Natural killer cell (primary cell): ENCODE results near the gene RNF145. TPM values are rescaled to one million over a fixed set of nuclear protein-coding genes. Genes with fewer than 3 reads are reported as not detected.
"Not testable (repeated sequence)": the region's sequence is repeated elsewhere in the genome, so short reads cannot be mapped to it uniquely, and the experiment has no call there.

ENCODE experiments used
- ATAC-seq, 3 donors: fragments of 150-1000 bp in 2 of 3; fragments of 200-7000 bp in 1 of 3; cut with Tn5 transposase; 1 replicate in 1 of 3; 2 replicates in 2 of 3; pipeline ENCODE4 v1.10.0; 2021; ENCODE audit warnings: mild to moderate bottlenecking in 2 of 3, moderate library complexity in 2 of 3
- DNase-seq, 2 donors: peaks; one replicate each; pipeline versions ENCODE4 v3.0.0 to v3.0.0-alpha.2; 2013 to 2021; ENCODE audit warnings: mixed read lengths in 1 of 2
- H3K27ac ChIP-seq: one replicate; pipeline ENCODE4 v1.5.1; 2013; ENCODE audit warnings: mild to moderate bottlenecking, low read length
- H3K27me3 ChIP-seq: one replicate; pipeline ENCODE4 v1.6.1; 2013; ENCODE audit warnings: low read length; ENCODE audit not compliant: control insufficient read depth, insufficient read depth
- H3K36me3 ChIP-seq: one replicate; pipeline ENCODE4 v1.6.1; 2013; ENCODE audit warnings: low read length; ENCODE audit not compliant: control insufficient read depth, insufficient read depth
- H3K4me1 ChIP-seq: one replicate; pipeline ENCODE4 v1.6.1; 2013; ENCODE audit warnings: low read length; ENCODE audit not compliant: control insufficient read depth, insufficient read depth
- H3K4me3 ChIP-seq: one replicate; pipeline ENCODE4 v1.5.1; 2013; ENCODE audit warnings: low read length
- H3K9me3 ChIP-seq: one replicate; pipeline ENCODE4 v1.6.1; 2013; ENCODE audit warnings: low read length; ENCODE audit not compliant: control insufficient read depth, insufficient read depth
- H3K27ac Mint-ChIP-seq, 2 donors: one replicate each; pipeline ENCODE4 v1.8.0; 2022; ENCODE audit warnings: mild to moderate bottlenecking in 2 of 2, mixed read lengths in 2 of 2, moderate library complexity in 1 of 2
- H3K27me3 Mint-ChIP-seq, 2 donors: one replicate each; pipeline ENCODE4 v1.8.0; 2022; ENCODE audit warnings: low read depth in 2 of 2, mixed read lengths in 2 of 2
- H3K36me3 Mint-ChIP-seq: one replicate; pipeline ENCODE4 v1.8.0; 2022; ENCODE audit warnings: mixed read lengths
- H3K4me1 Mint-ChIP-seq, 2 donors: one replicate each; pipeline ENCODE4 v1.8.0; 2022; ENCODE audit warnings: mixed read lengths in 2 of 2
- H3K4me3 Mint-ChIP-seq: one replicate; pipeline ENCODE4 v1.8.0; 2022; ENCODE audit warnings: mild to moderate bottlenecking, moderate library complexity, mixed read lengths
- H3K9me3 Mint-ChIP-seq, 2 donors: one replicate each; pipeline ENCODE4 v1.8.0; 2022; ENCODE audit warnings: mixed read lengths in 2 of 2
- CTCF ChIP-seq: fragments of 200-600 bp; IDR thresholded peaks from one replicate; pipeline ENCODE4 v1.8.0; 2022; ENCODE audit warnings: antibody characterized with exemption
- WGBS: methylation state at CpG from one replicate; pipeline ENCODE4 v1.1.7; 2013; ENCODE audit warnings: missing lambda C conversion rate; ENCODE audit not compliant: insufficient coverage; 5-methylcytosine and 5-hydroxymethylcytosine counted together
- intact Hi-C: fragments of 100-400 bp; cut with micrococcal nuclease; formaldehyde crosslinking; loops from one replicate; pipeline ENCODE4 v1.14.2; 2022
- total RNA-seq, 4 donors: library from RNA; stranded (reverse); fragments of 120-200 nt in 1 of 4; gene quantifications; one replicate each; pipeline versions ENCODE4 v1.2.3 to v1.2.4, GENCODE V29; 2013 to 2022

Gene RNF145
- total RNA-seq, 3 donors from 2014 or later (not counting 1 experiment from before 2014, with no cell fraction given) = 29.8 to 40.4 (median 38.4) TPM

- no peak overlapping the region for H3K27ac ChIP-seq
- no peaks in the 10 kb centered on the region for H3K9me3 Mint-ChIP-seq
- no peak overlapping the region for H3K4me3 Mint-ChIP-seq
- no peaks in the 10 kb centered on the region for H3K27me3 ChIP-seq
- no peaks in the 10 kb centered on the region for H3K27me3 Mint-ChIP-seq
- H3K4me1 Mint-ChIP-seq = peaks cover 4 to 5% of the 10 kb centered on the region in 2 donors
- no peak for TF ChIP-seq CTCF
- no peak for ATAC-seq
- H3K9me3 ChIP-seq = no peaks in the 10 kb centered on the region
- H3K36me3 ChIP-seq = peaks cover 54% of the 10 kb centered on the region
- H3K27ac Mint-ChIP-seq = peak overlapping the region in 1 of 2 donors; percentile 28
- peaks cover 8% of the 10 kb centered on the region for H3K36me3 Mint-ChIP-seq
- H3K4me1 ChIP-seq = no peaks in the 10 kb centered on the region
- WGBS = 100% methylated on average over 2 of the region's 2 CpGs
- intact Hi-C loops = no loop called here
- H3K4me3 ChIP-seq = no peak overlapping the region
- no peak for DNase-seq
These were observed 45.7 kb downstream of the RNF145 start for GRCh38 chr5:159163701-159164046.

- WGBS = 92% methylated on average over 1 of the region's 1 CpG
- intact Hi-C loops = no loop called here
- H3K4me3 Mint-ChIP-seq = no peak overlapping the region
These were observed 46.2 kb downstream of the RNF145 start for GRCh38 chr5:159163027-159163700.

GRCh38 chr5:159161361-159162214 is 47.8 kb downstream of the RNF145 start:
- Mint-ChIP-seq H3K27ac (no peak overlapping the region), H3K36me3 (peaks cover 16% of the 10 kb centered on the region), H3K4me1 (peaks cover 8 to 9% of the 10 kb centered on the region in 2 donors), H3K4me3 (no peak overlapping the region), H3K27me3 (no peaks in the 10 kb centered on the region), H3K9me3 (no peaks in the 10 kb centered on the region)
- no peaks in the 10 kb centered on the region for H3K27me3 ChIP-seq
- H3K36me3 ChIP-seq = peaks cover 46% of the 10 kb centered on the region
- ATAC-seq (no peak), DNase-seq (no peak)
- no peaks in the 10 kb centered on the region for H3K4me1 ChIP-seq
- 94% methylated on average over 5 of the region's 9 CpGs for WGBS
- H3K4me3 ChIP-seq = no peak overlapping the region
- H3K9me3 ChIP-seq = no peaks in the 10 kb centered on the region
- no peak for TF ChIP-seq CTCF
- intact Hi-C loops = no loop called here
- H3K27ac ChIP-seq = no peak overlapping the region

More at GRCh38 chr5:159163027-159163700, 46.2 kb downstream of the RNF145 start:
- DNase-seq (no peak), ATAC-seq (no peak)
- H3K4me1 Mint-ChIP-seq = peaks cover 4 to 5% of the 10 kb centered on the region in 2 donors
- Histone ChIP-seq H3K4me3 (no peak overlapping the region), H3K9me3 (no peaks in the 10 kb centered on the region), H3K27me3 (no peaks in the 10 kb centered on the region), H3K27ac (no peak overlapping the region), H3K4me1 (no peaks in the 10 kb centered on the region), H3K36me3 (peaks cover 55% of the 10 kb centered on the region)
- H3K27ac Mint-ChIP-seq = peak overlapping the region in 1 of 2 donors; percentile 28
- H3K27me3 Mint-ChIP-seq = no peaks in the 10 kb centered on the region
- peaks cover 12% of the 10 kb centered on the region for H3K36me3 Mint-ChIP-seq
- no peaks in the 10 kb centered on the region for H3K9me3 Mint-ChIP-seq
- TF ChIP-seq CTCF = no peak

- H3K36me3 ChIP-seq = peaks cover 42% of the 10 kb centered on the region
- Mint-ChIP-seq H3K27ac (peak overlapping the region in 1 of 2 donors; percentile 14), H3K4me1 (peaks cover 12% of the 10 kb centered on the region in 2 donors), H3K36me3 (peaks cover 16% of the 10 kb centered on the region)
- H3K4me1 ChIP-seq, H3K27me3 Mint-ChIP-seq, ATAC-seq, DNase-seq, H3K9me3 ChIP-seq, H3K4me3 Mint-ChIP-seq, H3K27me3 ChIP-seq, H3K9me3 Mint-ChIP-seq, H3K27ac ChIP-seq, H3K4me3 ChIP-seq: not testable (repeated sequence)
- intact Hi-C loops = loop anchor here (5.0 kb wide), 1 partner anchor 809 kb away; no protein-coding TSS in a partner anchor
- 79% methylated on average over 4 of the region's 4 CpGs for WGBS
These were observed 50.7 kb downstream of the RNF145 start for GRCh38 chr5:159158553-159159091.
